GM12878 (cell line): ENCODE results near the gene CACTIN. TPM values are rescaled to one million over a fixed set of nuclear protein-coding genes. Genes with fewer than 3 reads are reported as not detected.

Experiments used
- ATAC-seq: fragments of 200-7000 bp; cut with Tn5 transposase; 3 replicates; pipeline ENCODE4 v1.9.1; 2020; ENCODE audit warnings: mild to moderate bottlenecking, moderate library complexity
- BruUV-seq: library from RNA; stranded (reverse); fragments of 400-500 nt; replicated peaks from 2 replicates; lab custom pipeline; 2021; lab: Mats Ljungman, UMichigan
- CTCF ChIA-PET: fragments of 300-600 bp; sonication (Branson Sonifier 250); formaldehyde crosslinking; extraction: SDS; loops from one replicate; lab custom pipeline; 2021; ENCODE audit warnings: inconsistent platforms; lab: Yijun Ruan, JAX
- POLR2A ChIA-PET: fragments of 350-600 bp; formaldehyde crosslinking; extraction: SDS; loops from one replicate; lab custom pipeline; 2021; ENCODE audit warnings: inconsistent platforms; lab: Charles Lee
- RAD21 ChIA-PET: fragments of 300-600 bp; sonication (Branson Sonifier 250); formaldehyde crosslinking; loops from one replicate; lab custom pipeline; 2023; ENCODE audit warnings: antibody characterized with exemption; ENCODE audit not compliant: unreplicated experiment; lab: Charles Lee
- SMC1A ChIA-PET: fragments of 300-600 bp; sonication (Branson Sonifier 250); formaldehyde crosslinking; loops from one replicate; lab custom pipeline; 2023; ENCODE audit not compliant: unreplicated experiment, uncharacterized antibody; lab: Charles Lee
- DNase-seq: peaks from one replicate; pipeline ENCODE4 v3.0.0-alpha.2; 2011; ENCODE audit warnings: low read depth, low spot score
- FAIRE-seq: peaks from 3 replicates; lab custom pipeline; 2011; peaks lifted over from hg19 to GRCh38; lab: Jason Lieb, UNC
- H2AFZ ChIP-seq: 2 replicates; pipeline ENCODE4 v1.6.0; 2011; ENCODE audit warnings: low read depth, low read length, control low read depth; ENCODE audit not compliant: control insufficient read depth
- H3K27ac ChIP-seq: 2 replicates; pipeline ENCODE4 v1.5.1; 2011; ENCODE audit warnings: control low read depth; ENCODE audit not compliant: control insufficient read depth, insufficient read depth
- H3K27me3 ChIP-seq, 2 experiments: replicated peaks in 1 of 2; 2 replicates each; pipeline versions ENCODE4 v1.6.0 to v1.6.1; 2011; ENCODE audit warnings: low read length in 1 of 2; ENCODE audit not compliant: control insufficient read depth in 2 of 2, insufficient read depth in 2 of 2
- H3K36me3 ChIP-seq, 2 experiments: 2 replicates each; pipeline ENCODE4 v1.5.1; 2011; ENCODE audit warnings: low read length in 1 of 2; ENCODE audit not compliant: control insufficient read depth in 2 of 2, insufficient read depth in 2 of 2
- H3K4me1 ChIP-seq: 2 replicates; pipeline ENCODE4 v1.6.1; 2011; ENCODE audit warnings: mild to moderate bottlenecking, low read length, moderate library complexity, mixed read lengths; ENCODE audit not compliant: control insufficient read depth, insufficient read depth
- H3K4me2 ChIP-seq: 2 replicates; pipeline ENCODE4 v1.6.0; 2011; ENCODE audit warnings: control low read depth; ENCODE audit not compliant: control insufficient read depth, insufficient read depth
- H3K4me3 ChIP-seq: fragments of 200-600 bp; sonication (generic); 2 replicates; pipeline ENCODE4 v1.5.1; 2016
- H3K79me2 ChIP-seq: 2 replicates; pipeline ENCODE4 v1.6.0; 2011; ENCODE audit warnings: low read length; ENCODE audit not compliant: control insufficient read depth, insufficient read depth
- H3K9ac ChIP-seq: 2 replicates; pipeline ENCODE4 v1.8.0; 2011; ENCODE audit warnings: low read length, control low read depth, mixed read lengths; ENCODE audit not compliant: control insufficient read depth, insufficient read depth
- H3K9me3 ChIP-seq: replicated peaks from 3 replicates; pipeline ENCODE4 v1.5.1; 2011; ENCODE audit warnings: mild to moderate bottlenecking, low read length; ENCODE audit not compliant: control insufficient read depth, insufficient read depth
- H4K20me1 ChIP-seq: 2 replicates; pipeline ENCODE4 v1.6.0; 2011; ENCODE audit not compliant: control insufficient read depth, insufficient read depth
- BHLHE40 ChIP-seq, 2 experiments: fragments of 450-650 bp in 1 of 2; IDR thresholded peaks; 2 replicates each; pipeline ENCODE4 v1.6.1; 2011 to 2017; ENCODE audit warnings: low read depth in 2 of 2, borderline replicate concordance in 1 of 2, improper control_type of control experiment in 1 of 2, low read length in 1 of 2, mild to moderate bottlenecking in 1 of 2
- CBX3 ChIP-seq: fragments of 200-600 bp; sonication (generic); IDR thresholded peaks from 2 replicates; pipeline ENCODE4 v1.6.1; 2016; ENCODE audit warnings: low read depth, borderline replicate concordance
- CREM ChIP-seq: IDR thresholded peaks from 2 replicates; pipeline ENCODE4 v1.6.1; 2014; ENCODE audit warnings: antibody characterized with exemption, low read depth
- ESRRA ChIP-seq: IDR thresholded peaks from 2 replicates; pipeline ENCODE4 v1.6.1; 2012; ENCODE audit warnings: mild to moderate bottlenecking, low read length, improper control_type of control experiment
- EZH2 ChIP-seq: IDR thresholded peaks from 2 replicates; pipeline ENCODE4 v1.6.1; 2012; ENCODE audit warnings: low read depth, mild to moderate bottlenecking, control low read depth, inconsistent platforms, low read length, borderline replicate concordance; ENCODE audit not compliant: control insufficient read depth
- HCFC1 ChIP-seq: fragments of 150-350 bp; IDR thresholded peaks from 2 replicates; pipeline ENCODE4 v1.6.1; 2014; ENCODE audit warnings: low read length
- MEF2A ChIP-seq: IDR thresholded peaks from 2 replicates; pipeline ENCODE4 v1.6.1; 2011; ENCODE audit warnings: low read depth, mild to moderate bottlenecking, low read length, moderate library complexity; ENCODE audit not compliant: insufficient read depth
- MEF2B ChIP-seq: fragments of 450-650 bp; IDR thresholded peaks from 2 replicates; pipeline ENCODE4 v1.6.1; 2018; ENCODE audit warnings: mild to moderate bottlenecking, moderate library complexity; ENCODE audit not compliant: partially characterized antibody, poor library complexity, severe bottlenecking
- MXI1 ChIP-seq: fragments of 150-350 bp; IDR thresholded peaks from 2 replicates; pipeline ENCODE4 v1.6.1; 2011; ENCODE audit warnings: low read depth, mild to moderate bottlenecking, inconsistent platforms, low read length, improper control_type of control experiment
- MYC ChIP-seq: IDR thresholded peaks from 2 replicates; pipeline ENCODE4 v1.6.1; 2011; ENCODE audit warnings: mild to moderate bottlenecking, low read length, moderate library complexity, inconsistent platforms; ENCODE audit not compliant: insufficient read depth, insufficient replicate concordance, insufficient read length, severe bottlenecking
- POLR2A ChIP-seq: IDR thresholded peaks from 2 replicates; pipeline ENCODE4 v1.6.1; 2011; ENCODE audit warnings: low read depth, mild to moderate bottlenecking, low read length
- POLR2AphosphoS5 ChIP-seq: IDR thresholded peaks from 2 replicates; pipeline ENCODE4 v1.6.1; 2011; ENCODE audit warnings: mild to moderate bottlenecking, low read length, inconsistent platforms
- RB1 ChIP-seq: fragments of 450-650 bp; formaldehyde crosslinking; IDR thresholded peaks from 2 replicates; pipeline ENCODE4 v1.6.1; 2017; ENCODE audit warnings: mild to moderate bottlenecking, borderline replicate concordance
- RBBP5 ChIP-seq: fragments of 200-600 bp; sonication (generic); conservative IDR thresholded peaks from 2 replicates; pipeline ENCODE4 v1.6.1; 2016
- RFX5 ChIP-seq: IDR thresholded peaks from 2 replicates; pipeline ENCODE4 v1.6.1; 2011; ENCODE audit warnings: low read depth, low read length, improper control_type of control experiment
- SP1 ChIP-seq: IDR thresholded peaks from one replicate; pipeline ENCODE4 v1.6.1; 2011; ENCODE audit warnings: low read depth, low read length
- TCF12 ChIP-seq: IDR thresholded peaks from 2 replicates; pipeline ENCODE4 v1.6.1; 2011; ENCODE audit warnings: low read depth, mild to moderate bottlenecking, low read length
- USF1 ChIP-seq: IDR thresholded peaks from 2 replicates; pipeline ENCODE4 v1.6.1; 2011; ENCODE audit warnings: borderline replicate concordance, low read depth, mild to moderate bottlenecking, moderate library complexity, mixed read lengths, low read length; ENCODE audit not compliant: insufficient read depth; ENCODE audit errors: extremely low read length
- ZNF622 ChIP-seq: fragments of 450-650 bp; IDR thresholded peaks from 2 replicates; pipeline ENCODE4 v1.6.1; 2017; ENCODE audit warnings: mild to moderate bottlenecking, inconsistent platforms
- ZNF687 ChIP-seq: fragments of 450-650 bp; IDR thresholded peaks from 2 replicates; pipeline ENCODE4 v1.6.1; 2017; ENCODE audit warnings: mild to moderate bottlenecking, moderate library complexity
- whole genome bisulfite sequencing: methylation state at CpG from one replicate; pipeline ENCODE4 v1.1.6; 2016; ENCODE audit warnings: low lambda C conversion rate; ENCODE audit not compliant: insufficient replicate concordance, insufficient coverage; ENCODE audit errors: missing lambda C conversion rate; 5-methylcytosine and 5-hydroxymethylcytosine counted together
- in situ Hi-C: fragments of 300-500 bp; cut with MboI; formaldehyde crosslinking; loops from 9 replicates; pipeline ENCODE4 v1.14.3; 2018; ENCODE audit warnings: mixed read lengths
- intact Hi-C: fragments of 100-400 bp; cut with micrococcal nuclease; formaldehyde crosslinking; loops from one replicate; pipeline ENCODE4 v1.14.2; 2022; ENCODE audit not compliant: unreplicated experiment
- polyA plus RNA-seq, 11 experiments: library from polyadenylated mRNA; depleted of rRNA in 4 of 11; unstranded in 6 of 11; stranded (reverse) in 5 of 11; fragments of >200 nt; fragmentation: Nextera tagmentation in 4 of 11; fragmentation: Illumina TruSeq in 1 of 11; extraction: Ambion mirVana in 4 of 11; extraction: Trizol in 1 of 11; gene quantifications; 1 replicate in 1 of 11; 2 replicates in 10 of 11; pipeline versions ENCODE4 v1.2.1 to v1.2.3, GENCODE V29; 2011 to 2016; ENCODE audit warnings: inconsistent platforms in 2 of 11, missing spikeins in 2 of 11, low read depth in 1 of 11
- total RNA-seq, 4 experiments: library from RNA; depleted of rRNA in 3 of 4; stranded (reverse); fragments of >200 nt in 3 of 4; fragmentation: Illumina TruSeq in 1 of 4; extraction: Trizol in 1 of 4; gene quantifications; 2 replicates each; pipeline versions ENCODE4 v1.2.1 to v1.2.3, GENCODE V29; 2013 to 2021

CACTIN gene
- total and polyA plus RNA-seq, 10 of the 15 experiments (the other 5 are each of a cell fraction or from before 2014, with no cell fraction given): 0.40 to 31.4 (median 12.5) TPM

- POLR2A ChIA-PET: no interaction called here
- peak; percentile 97 for ATAC-seq
- peak overlapping the region; percentile 76 for H2AFZ ChIP-seq
- H3K36me3 ChIP-seq: no peaks in the 10 kb centered on the region; a peak in 2 of 4 replicates
- CTCF ChIA-PET: interaction anchor here (0.7 to 0.9 kb wide), 2 partner anchors 9 to 13 kb away, joined by 3 to 4 read pairs; no protein-coding TSS in a partner anchor
- no TSS peak for BruUV-seq
- in situ Hi-C loops: no loop called here
- no peaks in the 10 kb centered on the region for H3K9me3 ChIP-seq
- peak; percentile 97 for DNase-seq
- peaks cover 3% of the 10 kb centered on the region for H3K79me2 ChIP-seq
- 6% methylated on average over 29 of the region's 48 CpGs for WGBS
- H4K20me1 ChIP-seq: no peaks in the 10 kb centered on the region
- peaks cover 3% of the 10 kb centered on the region for H3K4me1 ChIP-seq
- H3K4me2 ChIP-seq: peak overlapping the region; percentile 98
- H3K27ac ChIP-seq: no peak overlapping the region
- intact Hi-C loops: loop anchor here (5.0 kb wide), 1 partner anchor 35 kb away; the partner anchor contains the start of gene TBXA2R
- H3K4me3 ChIP-seq: peak overlapping the region; percentile 85
- SMC1A ChIA-PET: interaction anchor here (0.7 kb wide), 1 partner anchor 11 kb away, joined by 3 read pairs; no protein-coding TSS in a partner anchor
- RAD21 ChIA-PET: no interaction called here
- no peaks in the 10 kb centered on the region for H3K27me3 ChIP-seq
- peak; percentile 99 for FAIRE-seq
- H3K9ac ChIP-seq: peak overlapping the region; percentile 36
- TF ChIP-seq MEF2A (no peak), MXI1 (peak; percentile 78), ESRRA (no peak), SP1 (peak; percentile 91), POLR2A (no peak), TCF12 (no peak), MEF2B (peak; percentile 52), CBX3 (no peak), ZNF622 (peak; percentile 50; the same call in 1 of the 2 replicates), MYC (no peak), EZH2 (no peak), RFX5 (peak; percentile 86), RBBP5 (no peak), BHLHE40 (IDR thresholded peaks at IDR 0.05; ENCODE audit: borderline replicate concordance in 1 of 2, low read depth in 2 of 2, low read length in 1 of 2) (peak; percentile 41 to 73; a peak in 3 of 4 replicates), CREM (peak; percentile 53; the same call in 1 of the 2 replicates), HCFC1 (no peak), POLR2AphosphoS5 (no peak), ZNF687 (no peak), USF1 (no peak), RB1 (no peak)
Observed at GRCh38 chr19:3572132-3572854, 54.3 kb downstream of the CACTIN start.
